CD14-positive monocyte (primary cell): ENCODE measurements around the gene ZNF239. TPM values are rescaled to one million over a fixed set of nuclear protein-coding genes. Genes with fewer than 3 reads are reported as not detected.
"Not testable (repeated sequence)": the region's sequence is repeated elsewhere in the genome, so short reads cannot be mapped to it uniquely, and the experiment has no call there.

Source experiments
- DNase-seq, 3 donors: peaks; one replicate each; pipeline ENCODE4 v3.0.0-alpha.2; 2011 to 2022
- H2AFZ ChIP-seq: 2 replicates; pipeline ENCODE4 v1.6.0; 2012; ENCODE audit warnings: mild to moderate bottlenecking, low read depth, low read length, inconsistent platforms; ENCODE audit not compliant: insufficient read depth, poor library complexity, severe bottlenecking
- H3K27ac ChIP-seq, 2 donors: 1 replicate in 1 of 2; 2 replicates in 1 of 2; pipeline ENCODE4 v1.5.1; 2012 to 2013; ENCODE audit warnings: low read length in 2 of 2, control low read depth in 1 of 2, inconsistent platforms in 1 of 2, low read depth in 1 of 2, mild to moderate bottlenecking in 1 of 2
- H3K27me3 ChIP-seq, 2 donors: one replicate each; pipeline versions ENCODE4 v1.6.0 to v1.6.1; 2011 to 2013; ENCODE audit warnings: low read length in 2 of 2; ENCODE audit not compliant: control insufficient read depth in 2 of 2, insufficient read depth in 2 of 2
- H3K36me3 ChIP-seq, 2 donors: replicated peaks in 1 of 2; 1 replicate in 1 of 2; 2 replicates in 1 of 2; pipeline versions ENCODE4 v1.5.1 to v1.6.1; 2012 to 2013; ENCODE audit warnings: low read length in 2 of 2, control low read depth in 1 of 2, inconsistent platforms in 1 of 2, mild to moderate bottlenecking in 1 of 2; ENCODE audit not compliant: insufficient read depth in 2 of 2, control insufficient read depth in 1 of 2
- H3K4me1 ChIP-seq, 2 donors: 1 replicate in 1 of 2; 2 replicates in 1 of 2; pipeline versions ENCODE4 v1.5.1 to v1.6.1; 2012 to 2013; ENCODE audit warnings: low read length in 2 of 2, control low read depth in 1 of 2, inconsistent platforms in 1 of 2, mild to moderate bottlenecking in 1 of 2, moderate library complexity in 1 of 2; ENCODE audit not compliant: insufficient read depth in 2 of 2, control insufficient read depth in 1 of 2
- H3K4me2 ChIP-seq: replicated peaks from 2 replicates; pipeline ENCODE3; 2012; ENCODE audit warnings: low read length, moderate library complexity, mild to moderate bottlenecking; ENCODE audit not compliant: poor library complexity, severe bottlenecking; ENCODE audit errors: extremely low read depth
- H3K4me3 ChIP-seq, 3 experiments: fragments of 200-600 bp in 1 of 3; sonication (generic) in 1 of 3; replicated peaks in 1 of 3; 1 replicate in 2 of 3; 2 replicates in 1 of 3; pipeline ENCODE4 v1.5.1; 2011 to 2013; ENCODE audit warnings: low read length in 3 of 3, mild to moderate bottlenecking in 3 of 3, control low read depth in 2 of 3, low read depth in 2 of 3, inconsistent platforms in 1 of 3, moderate library complexity in 1 of 3
- H3K79me2 ChIP-seq: 2 replicates; pipeline ENCODE4 v1.6.0; 2012; ENCODE audit warnings: mild to moderate bottlenecking, control low read depth, inconsistent platforms, low read length, moderate library complexity; ENCODE audit not compliant: insufficient read depth
- H3K9ac ChIP-seq: 2 replicates; pipeline ENCODE4 v1.6.0; 2017; ENCODE audit warnings: low read length, mild to moderate bottlenecking; ENCODE audit not compliant: insufficient read depth, poor library complexity, severe bottlenecking
- H3K9me3 ChIP-seq, 2 donors: replicated peaks in 1 of 2; 1 replicate in 1 of 2; 2 replicates in 1 of 2; pipeline versions ENCODE4 v1.5.1 to v1.6.1; 2012 to 2013; ENCODE audit warnings: low read length in 2 of 2, control low read depth in 1 of 2; ENCODE audit not compliant: control insufficient read depth in 1 of 2, insufficient read depth in 1 of 2
- H4K20me1 ChIP-seq: 2 replicates; pipeline ENCODE4 v1.6.0; 2012; ENCODE audit warnings: mild to moderate bottlenecking, low read length, control low read depth, moderate library complexity; ENCODE audit not compliant: insufficient read depth
- H3K27ac Mint-ChIP-seq, 7 donors: one replicate each; pipeline ENCODE4 v1.8.0; 2020; ENCODE audit warnings: mild to moderate bottlenecking in 7 of 7, mixed read lengths in 7 of 7, moderate library complexity in 6 of 7, inconsistent platforms in 2 of 7
- H3K27me3 Mint-ChIP-seq, 3 donors: one replicate each; pipeline ENCODE4 v1.8.0; 2021 to 2022; ENCODE audit warnings: low read depth in 3 of 3, mild to moderate bottlenecking in 3 of 3, mixed read lengths in 3 of 3, moderate library complexity in 3 of 3, inconsistent platforms in 1 of 3
- H3K36me3 Mint-ChIP-seq, 2 donors: one replicate each; pipeline ENCODE4 v1.8.0; 2020; ENCODE audit warnings: mixed read lengths in 2 of 2, inconsistent platforms in 1 of 2, mild to moderate bottlenecking in 1 of 2
- H3K4me1 Mint-ChIP-seq: one replicate; pipeline ENCODE4 v1.8.0; 2020; ENCODE audit warnings: mild to moderate bottlenecking, mixed read lengths
- H3K4me3 Mint-ChIP-seq, 2 donors: one replicate each; pipeline ENCODE4 v1.8.0; 2020; ENCODE audit warnings: mild to moderate bottlenecking in 2 of 2, mixed read lengths in 2 of 2, moderate library complexity in 1 of 2
- H3K9me3 Mint-ChIP-seq, 7 donors: one replicate each; pipeline ENCODE4 v1.8.0; 2020 to 2022; ENCODE audit warnings: mixed read lengths in 7 of 7, mild to moderate bottlenecking in 6 of 7, moderate library complexity in 6 of 7, inconsistent platforms in 2 of 7
- CTCF ChIP-seq: fragments of 200-600 bp; IDR thresholded peaks from one replicate; pipeline ENCODE4 v1.8.0; 2022; ENCODE audit warnings: antibody characterized with exemption, mild to moderate bottlenecking
- WGBS: methylation state at CpG from one replicate; pipeline ENCODE4 v1.1.5; 2013; ENCODE audit warnings: missing lambda C conversion rate; ENCODE audit not compliant: insufficient coverage; 5-methylcytosine and 5-hydroxymethylcytosine counted together
- intact Hi-C, 2 donors: fragments of 100-400 bp; cut with micrococcal nuclease; formaldehyde crosslinking; loops; one replicate each; pipeline versions ENCODE4 v1.15.0 to v1.15.1; 2023
- polyA plus RNA-seq, 3 donors: library from polyadenylated mRNA; depleted of rRNA in 1 of 3; unstranded in 2 of 3; stranded (reverse) in 1 of 3; fragments of 300-500 nt in 2 of 3; fragments of >200 nt in 1 of 3; fragmentation: Illumina TruSeq in 2 of 3; gene quantifications; 1 replicate in 2 of 3; 2 replicates in 1 of 3; pipeline ENCODE4 v1.2.3, GENCODE V29; 2012 to 2021

ZNF239 gene
- polyA plus RNA-seq, 3 donors, result 0.07 TPM; not detected in 2

GRCh38 chr10:43569681-43570080, 4.7 kb downstream of the ZNF239 start:
- intact Hi-C loops, result no loop called here
- no peaks in the 10 kb centered on the region for H3K79me2 ChIP-seq
- H3K4me3 ChIP-seq, result no peak overlapping the region
- no peak overlapping the region for H3K27ac ChIP-seq
- H3K27me3 ChIP-seq, result peaks cover 0 to 9% of the 10 kb centered on the region in 2 donors
- H3K9me3 Mint-ChIP-seq, result peaks cover 11 to 45% (median 26%) of the 10 kb centered on the region in 7 donors
- H3K4me2 ChIP-seq, result no peak overlapping the region
- no peaks in the 10 kb centered on the region for H4K20me1 ChIP-seq
- H3K9ac ChIP-seq, result no peak overlapping the region
- H3K36me3 ChIP-seq, result no peaks in the 10 kb centered on the region
- peaks cover 2 to 4% of the 10 kb centered on the region in 2 donors for H3K36me3 Mint-ChIP-seq
- H3K9me3 ChIP-seq, result peaks cover 11 to 29% of the 10 kb centered on the region in 2 donors
- H3K4me1 Mint-ChIP-seq, result peaks cover 12% of the 10 kb centered on the region
- no peak for TF ChIP-seq CTCF
- no peak for DNase-seq
- peaks cover 6 to 14% (median 7%) of the 10 kb centered on the region in 3 donors for H3K27me3 Mint-ChIP-seq
- peaks cover 11 to 22% of the 10 kb centered on the region in 2 donors for H3K4me1 ChIP-seq
- no peak overlapping the region for H3K27ac Mint-ChIP-seq
- H3K4me3 Mint-ChIP-seq, result no peak overlapping the region
- H2AFZ ChIP-seq, result no peak overlapping the region

- Histone ChIP-seq H3K27me3 (no peaks in the 10 kb centered on the region), H3K9me3 (peaks cover 28 to 37% of the 10 kb centered on the region in 2 donors), H3K4me2 (no peak overlapping the region), H4K20me1 (no peaks in the 10 kb centered on the region), H3K4me3 (no peak overlapping the region), H3K27ac (no peak overlapping the region), H3K4me1 (no peaks in the 10 kb centered on the region), H3K9ac (no peak overlapping the region), H3K36me3 (no peaks in the 10 kb centered on the region), H3K79me2 (no peaks in the 10 kb centered on the region), H2AFZ (no peak overlapping the region)
- H3K9me3 Mint-ChIP-seq, result peaks cover 17 to 54% (median 36%) of the 10 kb centered on the region in 7 donors
- no peak for DNase-seq
- TF ChIP-seq CTCF, result no peak
- no CpG with 5 or more reads among the region's 4 CpGs for WGBS
- H3K27ac Mint-ChIP-seq, result no peak overlapping the region
- peaks cover 0 to 3% (median 0%) of the 10 kb centered on the region in 3 donors for H3K27me3 Mint-ChIP-seq
- no peak overlapping the region for H3K4me3 Mint-ChIP-seq
- intact Hi-C loops, result no loop called here
- no peaks in the 10 kb centered on the region for H3K36me3 Mint-ChIP-seq
- no peaks in the 10 kb centered on the region for H3K4me1 Mint-ChIP-seq
Observed at GRCh38 chr10:43557214-43557613, 17.2 kb downstream of the ZNF239 start.

- H3K9ac ChIP-seq, H3K27ac ChIP-seq, H3K36me3 ChIP-seq, H3K4me1 ChIP-seq, H3K27ac Mint-ChIP-seq, H3K79me2 ChIP-seq, H3K27me3 Mint-ChIP-seq, DNase-seq, intact Hi-C loops, H3K4me1 Mint-ChIP-seq, H3K4me3 Mint-ChIP-seq, H2AFZ ChIP-seq, H4K20me1 ChIP-seq, H3K4me2 ChIP-seq, H3K27me3 ChIP-seq, H3K4me3 ChIP-seq, H3K36me3 Mint-ChIP-seq: not testable (repeated sequence)
- peaks cover 22 to 42% of the 10 kb centered on the region in 2 donors for H3K9me3 ChIP-seq
- 95% methylated on average over 11 of the region's 11 CpGs for WGBS
- H3K9me3 Mint-ChIP-seq, result peaks cover 19 to 66% (median 54%) of the 10 kb centered on the region in 7 donors
Observed at GRCh38 chr10:43543746-43544145, 30.7 kb downstream of the ZNF239 start.
